ENCODE measurements around the gene SCD. TPM values are rescaled to one million over a fixed set of nuclear protein-coding genes. Genes with fewer than 3 reads are reported as not detected.
A peak's percentile ranks its signal among the peaks of the same experiment; 100 is the strongest.

SCD gene
- total RNA-seq, 1 donor from 2014 or later: 428 TPM

- no peak for FAIRE-seq
- Mint-ChIP-seq H3K36me3 (ENCODE audit: low read depth, unreplicated experiment) (no peaks in the 10 kb centered on the region), H3K9me3 (ENCODE audit: unreplicated experiment) (no peaks in the 10 kb centered on the region), H3K4me1 (ENCODE audit: low read depth, unreplicated experiment) (no peaks in the 10 kb centered on the region), H3K27me3 (ENCODE audit: low read depth, unreplicated experiment) (peaks cover 52% of the 10 kb centered on the region), H3K4me3 (ENCODE audit: unreplicated experiment) (no peak overlapping the region), H3K27ac (ENCODE audit: unreplicated experiment) (no peak overlapping the region)
- Histone ChIP-seq H3K4me2 (ENCODE audit: low read length) (no peak overlapping the region), H3K9ac (ENCODE audit: low read length) (no peak overlapping the region), H3K4me1 (ENCODE audit: insufficient read depth, low read length) (no peaks in the 10 kb centered on the region), H3K79me2 (ENCODE audit: insufficient read depth, low read length) (no peaks in the 10 kb centered on the region), H3K9me3 (ENCODE audit: insufficient read depth, low read depth, low read length) (no peaks in the 10 kb centered on the region), H3K27me3 (ENCODE audit: insufficient read depth, low read length) (peaks cover 39% of the 10 kb centered on the region), H3K27ac (ENCODE audit: low read depth, low read length) (no peak overlapping the region), H2AFZ (ENCODE audit: low read depth, low read length) (no peak overlapping the region), H4K20me1 (ENCODE audit: insufficient read depth, low read length) (no peaks in the 10 kb centered on the region), H3K36me3 (ENCODE audit: insufficient read depth, low read length) (no peaks in the 10 kb centered on the region), H3K4me3 (ENCODE audit: insufficient read depth, low read depth, low read length) (no peak overlapping the region)
- TF ChIP-seq EZH2 (IDR thresholded peaks at IDR 0.05; ENCODE audit: insufficient read depth, low read length): no peak
- TF ChIP-seq, protein P1, sequence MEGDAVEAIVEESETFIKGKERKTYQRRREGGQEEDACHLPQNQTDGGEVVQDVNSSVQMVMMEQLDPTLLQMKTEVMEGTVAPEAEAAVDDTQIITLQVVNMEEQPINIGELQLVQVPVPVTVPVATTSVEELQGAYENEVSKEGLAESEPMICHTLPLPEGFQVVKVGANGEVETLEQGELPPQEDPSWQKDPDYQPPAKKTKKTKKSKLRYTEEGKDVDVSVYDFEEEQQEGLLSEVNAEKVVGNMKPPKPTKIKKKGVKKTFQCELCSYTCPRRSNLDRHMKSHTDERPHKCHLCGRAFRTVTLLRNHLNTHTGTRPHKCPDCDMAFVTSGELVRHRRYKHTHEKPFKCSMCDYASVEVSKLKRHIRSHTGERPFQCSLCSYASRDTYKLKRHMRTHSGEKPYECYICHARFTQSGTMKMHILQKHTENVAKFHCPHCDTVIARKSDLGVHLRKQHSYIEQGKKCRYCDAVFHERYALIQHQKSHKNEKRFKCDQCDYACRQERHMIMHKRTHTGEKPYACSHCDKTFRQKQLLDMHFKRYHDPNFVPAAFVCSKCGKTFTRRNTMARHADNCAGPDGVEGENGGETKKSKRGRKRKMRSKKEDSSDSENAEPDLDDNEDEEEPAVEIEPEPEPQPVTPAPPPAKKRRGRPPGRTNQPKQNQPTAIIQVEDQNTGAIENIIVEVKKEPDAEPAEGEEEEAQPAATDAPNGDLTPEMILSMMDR (IDR thresholded peaks at IDR 0.05; ENCODE audit: insufficient read depth, low read depth, low read length): no peak
- DNase-seq (ENCODE audit: low read depth): peak; percentile 22
Measured at GRCh38 chr10:100327007-100327717, 19.9 kb upstream of the SCD start.

DNA sequence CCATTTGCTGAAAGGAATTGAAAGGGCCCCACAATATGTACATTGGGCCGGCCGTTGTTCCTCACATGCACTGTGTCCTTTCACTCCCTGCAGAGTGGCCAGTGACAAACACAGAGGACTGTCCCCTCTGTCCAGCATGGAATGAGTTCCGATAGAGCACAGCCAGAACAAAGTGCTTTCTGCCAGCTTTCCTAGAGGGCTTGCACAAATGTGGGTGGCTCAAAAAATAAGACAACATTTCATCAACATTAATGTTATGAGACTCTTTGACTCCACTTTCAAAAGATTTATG, 19.4 kb upstream of the SCD start:
- Histone ChIP-seq H3K9ac (ENCODE audit: low read length) (no peak overlapping the region), H3K4me2 (ENCODE audit: low read length) (no peak overlapping the region), H3K4me3 (ENCODE audit: insufficient read depth, low read depth, low read length) (no peak overlapping the region), H3K36me3 (ENCODE audit: insufficient read depth, low read length) (no peaks in the 10 kb centered on the region), H3K27ac (ENCODE audit: low read depth, low read length) (no peak overlapping the region), H3K9me3 (ENCODE audit: insufficient read depth, low read depth, low read length) (no peaks in the 10 kb centered on the region), H3K79me2 (ENCODE audit: insufficient read depth, low read length) (no peaks in the 10 kb centered on the region), H2AFZ (ENCODE audit: low read depth, low read length) (no peak overlapping the region), H3K4me1 (ENCODE audit: insufficient read depth, low read length) (no peaks in the 10 kb centered on the region), H3K27me3 (ENCODE audit: insufficient read depth, low read length) (peaks cover 39% of the 10 kb centered on the region), H4K20me1 (ENCODE audit: insufficient read depth, low read length) (no peaks in the 10 kb centered on the region)
- H3K9me3 Mint-ChIP-seq (ENCODE audit: unreplicated experiment): no peaks in the 10 kb centered on the region
- DNase-seq (ENCODE audit: low read depth) (no peak), FAIRE-seq (no peak)
- H3K36me3 Mint-ChIP-seq (ENCODE audit: low read depth, unreplicated experiment): no peaks in the 10 kb centered on the region
- no peak overlapping the region for H3K27ac Mint-ChIP-seq (ENCODE audit: unreplicated experiment)
- H3K4me1 Mint-ChIP-seq (ENCODE audit: low read depth, unreplicated experiment): no peaks in the 10 kb centered on the region
- peaks cover 52% of the 10 kb centered on the region for H3K27me3 Mint-ChIP-seq (ENCODE audit: low read depth, unreplicated experiment)
- H3K4me3 Mint-ChIP-seq (ENCODE audit: unreplicated experiment): no peak overlapping the region
- TF ChIP-seq, protein P1 (IDR thresholded peaks at IDR 0.05; ENCODE audit: insufficient read depth, low read depth, low read length): no peak
- no peak for TF ChIP-seq EZH2 (IDR thresholded peaks at IDR 0.05; ENCODE audit: insufficient read depth, low read length)

DNA sequence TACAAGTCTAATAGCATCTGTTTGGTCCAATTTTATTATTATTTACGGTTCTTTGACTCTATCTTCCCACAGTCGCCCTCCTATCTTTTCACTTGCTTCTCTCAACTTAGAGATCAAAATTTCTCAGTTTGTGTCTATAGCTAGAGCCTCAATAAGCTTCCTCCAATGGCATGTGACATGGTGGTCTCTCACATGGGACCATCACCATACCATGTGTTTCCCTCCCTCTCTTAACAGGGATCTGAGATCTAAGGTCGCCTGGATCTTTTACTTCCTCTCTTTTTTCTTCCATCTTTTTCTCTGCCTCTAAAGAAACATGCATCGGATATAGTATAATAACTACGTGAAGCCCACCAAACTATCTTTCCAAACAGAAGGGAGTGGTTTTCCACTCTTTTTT, 18.8 kb upstream of the SCD start:
- Mint-ChIP-seq H3K4me1 (ENCODE audit: low read depth, unreplicated experiment) (no peaks in the 10 kb centered on the region), H3K4me3 (ENCODE audit: unreplicated experiment) (no peak overlapping the region), H3K27me3 (ENCODE audit: low read depth, unreplicated experiment) (peaks cover 58% of the 10 kb centered on the region), H3K27ac (ENCODE audit: unreplicated experiment) (no peak overlapping the region), H3K9me3 (ENCODE audit: unreplicated experiment) (no peaks in the 10 kb centered on the region), H3K36me3 (ENCODE audit: low read depth, unreplicated experiment) (no peaks in the 10 kb centered on the region)
- no peak for DNase-seq (ENCODE audit: low read depth)
- Histone ChIP-seq H3K79me2 (ENCODE audit: insufficient read depth, low read length) (no peaks in the 10 kb centered on the region), H3K27ac (ENCODE audit: low read depth, low read length) (no peak overlapping the region), H3K9me3 (ENCODE audit: insufficient read depth, low read depth, low read length) (no peaks in the 10 kb centered on the region), H4K20me1 (ENCODE audit: insufficient read depth, low read length) (no peaks in the 10 kb centered on the region), H3K4me3 (ENCODE audit: insufficient read depth, low read depth, low read length) (no peak overlapping the region), H3K27me3 (ENCODE audit: insufficient read depth, low read length) (peaks cover 41% of the 10 kb centered on the region), H3K4me2 (ENCODE audit: low read length) (no peak overlapping the region), H2AFZ (ENCODE audit: low read depth, low read length) (no peak overlapping the region), H3K36me3 (ENCODE audit: insufficient read depth, low read length) (no peaks in the 10 kb centered on the region), H3K9ac (ENCODE audit: low read length) (no peak overlapping the region), H3K4me1 (ENCODE audit: insufficient read depth, low read length) (no peaks in the 10 kb centered on the region)
- TF ChIP-seq EZH2 (IDR thresholded peaks at IDR 0.05; ENCODE audit: insufficient read depth, low read length): no peak
- TF ChIP-seq, protein P1 (IDR thresholded peaks at IDR 0.05; ENCODE audit: insufficient read depth, low read depth, low read length): no peak
- FAIRE-seq: no peak
